HCT116 (cell line): ENCODE data around the gene MYO16. TPM values are rescaled to one million over a fixed set of nuclear protein-coding genes. Genes with fewer than 3 reads are reported as not detected.

Source experiments
- ATAC-seq: fragments of 200-7000 bp; cut with Tn5 transposase; 2 replicates; pipeline ENCODE4 v1.9.1; 2020; ENCODE audit warnings: mild to moderate bottlenecking, moderate library complexity
- BruUV-seq: library from RNA; stranded (reverse); fragments of 400-500 nt; replicated peaks from 2 replicates; lab custom pipeline; 2021; lab: Mats Ljungman, UMichigan
- CTCF ChIA-PET: fragments of 300-600 bp; sonication (Branson Sonifier 250); formaldehyde crosslinking; loops from one replicate; lab custom pipeline; 2021; ENCODE audit warnings: antibody characterized with exemption; lab: Charles Lee
- POLR2A ChIA-PET: fragments of 300-600, 350-600 bp; sonication (Branson Sonifier 250); formaldehyde crosslinking; loops from one replicate; lab custom pipeline; 2021; ENCODE audit warnings: antibody characterized with exemption; lab: Charles Lee
- RAD21 ChIA-PET, 2 experiments: fragments of 300-600 bp; sonication (Branson Sonifier 250); formaldehyde crosslinking; loops; one replicate each; lab custom pipeline; 2023; ENCODE audit warnings: low total read pairs in 2 of 2; ENCODE audit not compliant: uncharacterized antibody in 2 of 2, unreplicated experiment in 2 of 2, low non-redundant PET in 1 of 2; lab: Charles Lee
- DNase-seq: peaks from one replicate; pipeline ENCODE4 v3.0.0-alpha.2; 2010; ENCODE audit warnings: low read depth, low spot score
- H2AFZ ChIP-seq: fragments of 200-600 bp; shearing (Covaris generic), sonication (generic); 2 replicates; pipeline ENCODE4 v1.6.1; 2017; ENCODE audit warnings: low read depth, mixed run types, mixed read lengths, antibody characterized with exemption, low read length; ENCODE audit not compliant: poor library complexity, severe bottlenecking
- H3K27ac ChIP-seq: 2 replicates; pipeline ENCODE4 v1.5.1; 2012; ENCODE audit warnings: low read depth, low read length
- H3K27me3 ChIP-seq: fragments of 200-600 bp; sonication (generic); 2 replicates; pipeline ENCODE4 v1.6.1; 2016; ENCODE audit warnings: mixed run types, low read length, mixed read lengths; ENCODE audit not compliant: insufficient read depth
- H3K36me3 ChIP-seq, 2 experiments: fragments of 200-500 bp in 1 of 2; fragments of 200-600 bp in 1 of 2; sonication (Bioruptor generic) in 1 of 2; sonication (generic) in 1 of 2; 2 replicates each; pipeline versions ENCODE4 v1.5.1 to v1.6.1; 2014 to 2016; ENCODE audit warnings: low read length in 2 of 2, inconsistent platforms in 1 of 2, mixed read lengths in 1 of 2, mixed run types in 1 of 2; ENCODE audit not compliant: insufficient read depth in 2 of 2, control insufficient read depth in 1 of 2
- H3K4me1 ChIP-seq, 2 experiments: fragments of 200-600 bp in 1 of 2; sonication (generic) in 1 of 2; 2 replicates each; pipeline versions ENCODE4 v1.5.1 to v1.6.1; 2012 to 2017; ENCODE audit warnings: low read length in 2 of 2, inconsistent platforms in 1 of 2, mild to moderate bottlenecking in 1 of 2, mixed read lengths in 1 of 2, mixed run types in 1 of 2, moderate library complexity in 1 of 2; ENCODE audit not compliant: insufficient read depth in 2 of 2, control insufficient read depth in 1 of 2
- H3K4me2 ChIP-seq: fragments of 200-600 bp; sonication (generic); 2 replicates; pipeline ENCODE4 v1.6.1; 2017; ENCODE audit warnings: mixed run types, low read length, mixed read lengths
- H3K4me3 ChIP-seq, 2 experiments: fragments of 200-600 bp in 1 of 2; sonication (generic) in 1 of 2; replicated peaks in 1 of 2; 2 replicates each; pipeline ENCODE4 v1.5.1; 2011 to 2016; ENCODE audit warnings: low read length in 2 of 2, control low read depth in 1 of 2, low read depth in 1 of 2, mild to moderate bottlenecking in 1 of 2, mixed read lengths in 1 of 2, mixed run types in 1 of 2
- H3K79me2 ChIP-seq: fragments of 200-600 bp; sonication (generic); 2 replicates; pipeline ENCODE4 v1.6.1; 2017; ENCODE audit warnings: mild to moderate bottlenecking, mixed run types, low read length, moderate library complexity, mixed read lengths; ENCODE audit not compliant: insufficient read depth
- H3K9ac ChIP-seq: fragments of 200-600 bp; sonication (generic); 2 replicates; pipeline ENCODE4 v1.6.1; 2016; ENCODE audit warnings: low read length, mixed read lengths
- H3K9me2 ChIP-seq: fragments of 200-600 bp; sonication (generic), shearing (Covaris generic); 2 replicates; pipeline ENCODE4 v1.6.1; 2017; ENCODE audit warnings: mixed run types, mild to moderate bottlenecking, moderate library complexity; ENCODE audit not compliant: insufficient read depth
- H3K9me3 ChIP-seq, 2 experiments: fragments of 200-500 bp in 1 of 2; fragments of 200-600 bp in 1 of 2; sonication (Bioruptor generic) in 1 of 2; sonication (generic) in 1 of 2; 2 replicates each; pipeline ENCODE4 v1.6.1; 2014 to 2017; ENCODE audit warnings: low read length in 2 of 2, mixed read lengths in 2 of 2, inconsistent platforms in 1 of 2, low read depth in 1 of 2, mild to moderate bottlenecking in 1 of 2, mixed run types in 1 of 2, moderate library complexity in 1 of 2; ENCODE audit not compliant: control insufficient read depth in 1 of 2, insufficient read depth in 1 of 2
- H4K20me1 ChIP-seq: fragments of 200-600 bp; sonication (generic), shearing (Covaris generic); 2 replicates; pipeline ENCODE4 v1.6.1; 2017; ENCODE audit warnings: mixed run types, mild to moderate bottlenecking, moderate library complexity; ENCODE audit not compliant: insufficient read depth
- CBX3 ChIP-seq: IDR thresholded peaks from 2 replicates; pipeline ENCODE4 v1.6.1; 2012; ENCODE audit warnings: low read depth
- FOSL1 ChIP-seq: IDR thresholded peaks from 2 replicates; pipeline ENCODE4 v1.6.1; 2012; ENCODE audit warnings: low read depth
- POLR2A ChIP-seq: IDR thresholded peaks from 2 replicates; pipeline ENCODE4 v1.7.0; 2011; ENCODE audit warnings: borderline replicate concordance; ENCODE audit not compliant: insufficient read depth, insufficient read length; ENCODE audit errors: extremely low read depth
- RAD21 ChIP-seq: IDR thresholded peaks from 2 replicates; pipeline ENCODE4 v1.6.1; 2012; ENCODE audit warnings: low read depth, mild to moderate bottlenecking
- ZBTB33 ChIP-seq: IDR thresholded peaks from 2 replicates; pipeline ENCODE4 v1.6.1; 2011; ENCODE audit warnings: mild to moderate bottlenecking, low read length, moderate library complexity; ENCODE audit not compliant: insufficient replicate concordance; ENCODE audit errors: extremely low read depth
- ZFX ChIP-seq: fragments of 450-650 bp; IDR thresholded peaks from 2 replicates; pipeline ENCODE4 v1.6.1; 2017
- ZNF274 ChIP-seq: fragments of 200-500 bp; sonication (Bioruptor generic); IDR thresholded peaks from 2 replicates; pipeline ENCODE4 v1.6.1; 2014; ENCODE audit warnings: mild to moderate bottlenecking, low read depth, low read length, inconsistent platforms
- intact Hi-C: fragments of 100-400 bp; cut with micrococcal nuclease; formaldehyde crosslinking; loops from 2 replicates; pipeline ENCODE4 v1.10.0; 2022
- total RNA-seq: library from RNA; stranded (reverse); gene quantifications from one replicate; pipeline ENCODE4 v1.2.1, GENCODE V29; 2021; ENCODE audit not compliant: unreplicated experiment
- TF ChIP-seq, protein P1 (sequence below), 3 experiments: fragments of 200-600 bp in 1 of 3; sonication (generic) in 1 of 3; IDR thresholded peaks in 2 of 3; conservative IDR thresholded peaks in 1 of 3; 2 replicates each; pipeline ENCODE4 v1.5.1; 2012 to 2017; ENCODE audit warnings: low read depth in 2 of 3, low read length in 2 of 3, antibody characterized with exemption in 1 of 3, borderline replicate concordance in 1 of 3, control low read depth in 1 of 3, mild to moderate bottlenecking in 1 of 3, mixed read lengths in 1 of 3, mixed run types in 1 of 3, moderate library complexity in 1 of 3; ENCODE audit not compliant: insufficient read depth in 1 of 3
- TF ChIP-seq, protein P2 (sequence below): IDR thresholded peaks from 2 replicates; pipeline ENCODE4 v1.6.1; 2012; ENCODE audit warnings: low read depth

The MYO16 gene
- total RNA-seq, 1 experiment from 2014 or later: 0.07 TPM

- Histone ChIP-seq H3K27me3 (no peaks in the 10 kb centered on the region), H3K9ac (no peak overlapping the region)
- POLR2A ChIA-PET: no interaction called here
- intact Hi-C loops: no loop called here
- TF ChIP-seq CBX3 (no peak), FOSL1 (no peak), ZFX (no peak), POLR2A (no peak), ZBTB33 (no peak), ZNF274 (no peak), RAD21 (no peak)
- TF ChIP-seq, protein P1, sequence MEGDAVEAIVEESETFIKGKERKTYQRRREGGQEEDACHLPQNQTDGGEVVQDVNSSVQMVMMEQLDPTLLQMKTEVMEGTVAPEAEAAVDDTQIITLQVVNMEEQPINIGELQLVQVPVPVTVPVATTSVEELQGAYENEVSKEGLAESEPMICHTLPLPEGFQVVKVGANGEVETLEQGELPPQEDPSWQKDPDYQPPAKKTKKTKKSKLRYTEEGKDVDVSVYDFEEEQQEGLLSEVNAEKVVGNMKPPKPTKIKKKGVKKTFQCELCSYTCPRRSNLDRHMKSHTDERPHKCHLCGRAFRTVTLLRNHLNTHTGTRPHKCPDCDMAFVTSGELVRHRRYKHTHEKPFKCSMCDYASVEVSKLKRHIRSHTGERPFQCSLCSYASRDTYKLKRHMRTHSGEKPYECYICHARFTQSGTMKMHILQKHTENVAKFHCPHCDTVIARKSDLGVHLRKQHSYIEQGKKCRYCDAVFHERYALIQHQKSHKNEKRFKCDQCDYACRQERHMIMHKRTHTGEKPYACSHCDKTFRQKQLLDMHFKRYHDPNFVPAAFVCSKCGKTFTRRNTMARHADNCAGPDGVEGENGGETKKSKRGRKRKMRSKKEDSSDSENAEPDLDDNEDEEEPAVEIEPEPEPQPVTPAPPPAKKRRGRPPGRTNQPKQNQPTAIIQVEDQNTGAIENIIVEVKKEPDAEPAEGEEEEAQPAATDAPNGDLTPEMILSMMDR (IDR thresholded peaks at IDR 0.05 in 2 of 3, conservative IDR thresholded peaks at IDR 0.05 in 1 of 3; ENCODE audit: borderline replicate concordance in 1 of 3, insufficient read depth in 1 of 3, low read depth in 2 of 3, low read length in 2 of 3): no peak
- TF ChIP-seq, protein P2, sequence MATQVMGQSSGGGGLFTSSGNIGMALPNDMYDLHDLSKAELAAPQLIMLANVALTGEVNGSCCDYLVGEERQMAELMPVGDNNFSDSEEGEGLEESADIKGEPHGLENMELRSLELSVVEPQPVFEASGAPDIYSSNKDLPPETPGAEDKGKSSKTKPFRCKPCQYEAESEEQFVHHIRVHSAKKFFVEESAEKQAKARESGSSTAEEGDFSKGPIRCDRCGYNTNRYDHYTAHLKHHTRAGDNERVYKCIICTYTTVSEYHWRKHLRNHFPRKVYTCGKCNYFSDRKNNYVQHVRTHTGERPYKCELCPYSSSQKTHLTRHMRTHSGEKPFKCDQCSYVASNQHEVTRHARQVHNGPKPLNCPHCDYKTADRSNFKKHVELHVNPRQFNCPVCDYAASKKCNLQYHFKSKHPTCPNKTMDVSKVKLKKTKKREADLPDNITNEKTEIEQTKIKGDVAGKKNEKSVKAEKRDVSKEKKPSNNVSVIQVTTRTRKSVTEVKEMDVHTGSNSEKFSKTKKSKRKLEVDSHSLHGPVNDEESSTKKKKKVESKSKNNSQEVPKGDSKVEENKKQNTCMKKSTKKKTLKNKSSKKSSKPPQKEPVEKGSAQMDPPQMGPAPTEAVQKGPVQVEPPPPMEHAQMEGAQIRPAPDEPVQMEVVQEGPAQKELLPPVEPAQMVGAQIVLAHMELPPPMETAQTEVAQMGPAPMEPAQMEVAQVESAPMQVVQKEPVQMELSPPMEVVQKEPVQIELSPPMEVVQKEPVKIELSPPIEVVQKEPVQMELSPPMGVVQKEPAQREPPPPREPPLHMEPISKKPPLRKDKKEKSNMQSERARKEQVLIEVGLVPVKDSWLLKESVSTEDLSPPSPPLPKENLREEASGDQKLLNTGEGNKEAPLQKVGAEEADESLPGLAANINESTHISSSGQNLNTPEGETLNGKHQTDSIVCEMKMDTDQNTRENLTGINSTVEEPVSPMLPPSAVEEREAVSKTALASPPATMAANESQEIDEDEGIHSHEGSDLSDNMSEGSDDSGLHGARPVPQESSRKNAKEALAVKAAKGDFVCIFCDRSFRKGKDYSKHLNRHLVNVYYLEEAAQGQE: no peak
- TF ChIP-seq, all 23 proteins: peak for 0
- Histone ChIP-seq H3K27ac (no peak overlapping the region), H3K79me2 (peaks cover 5% of the 10 kb centered on the region; the same call in 1 of the 2 replicates), H4K20me1 (no peaks in the 10 kb centered on the region), H3K4me1 (peaks cover 20 to 70% of the 10 kb centered on the region in 2 experiments), H3K4me2 (no peak overlapping the region), H3K36me3 (peaks cover 0 to 12% of the 10 kb centered on the region in 2 experiments; a peak in 1 of 4 replicates), H3K9me2 (no peaks in the 10 kb centered on the region), H3K4me3 (no peak overlapping the region), H2AFZ (no peak overlapping the region), H3K9me3 (peaks cover 0 to 18% of the 10 kb centered on the region in 2 experiments; a peak in 1 of 4 replicates)
- CTCF ChIA-PET: no interaction called here
- no TSS peak for BruUV-seq
- DNase-seq (no peak), ATAC-seq (no peak)
- RAD21 ChIA-PET: no interaction called here
Measured at GRCh38 chr13:109246001-109246400, 616.6 kb downstream of the MYO16 start.
